ENCODE results near the gene IGF1. TPM values are rescaled to one million over a fixed set of nuclear protein-coding genes. Genes with fewer than 3 reads are reported as not detected.

IGF1 gene
- total RNA-seq, 1 experiment from 2014 or later = not detected

- intact Hi-C loops (cut with micrococcal nuclease; ENCODE audit: unreplicated experiment) = no loop called here
- no peak overlapping the region for H3K4me3 Mint-ChIP-seq (ENCODE audit: low read depth, unreplicated experiment)
- peaks cover 5% of the 10 kb centered on the region for H3K9me3 Mint-ChIP-seq (ENCODE audit: low read depth, unreplicated experiment)
- no peak for TF ChIP-seq CTCF (IDR thresholded peaks at IDR 0.05; ENCODE audit: unreplicated experiment)
- CTCF ChIA-PET = no interaction called here
- no TSS peak for BruUV-seq (replicated peaks)
- no peak for DNase-seq
- no peaks in the 10 kb centered on the region for H3K27me3 Mint-ChIP-seq (ENCODE audit: unreplicated experiment)
- no peak overlapping the region for H3K27ac Mint-ChIP-seq (ENCODE audit: unreplicated experiment)
- H3K4me1 Mint-ChIP-seq (ENCODE audit: low read depth, unreplicated experiment) = no peaks in the 10 kb centered on the region
- H3K36me3 Mint-ChIP-seq (ENCODE audit: insufficient read depth, unreplicated experiment) = no peaks in the 10 kb centered on the region
These were observed 42.9 kb downstream of the IGF1 start for GRCh38 chr12:102437511-102437910.

GRCh38 chr12:102436867-102437266 lies 43.5 kb downstream of the IGF1 start:
- no peaks in the 10 kb centered on the region for H3K27me3 Mint-ChIP-seq (ENCODE audit: unreplicated experiment)
- H3K36me3 Mint-ChIP-seq (ENCODE audit: insufficient read depth, unreplicated experiment) = no peaks in the 10 kb centered on the region
- no peak for TF ChIP-seq CTCF (IDR thresholded peaks at IDR 0.05; ENCODE audit: unreplicated experiment)
- H3K4me1 Mint-ChIP-seq (ENCODE audit: low read depth, unreplicated experiment) = no peaks in the 10 kb centered on the region
- H3K4me3 Mint-ChIP-seq (ENCODE audit: low read depth, unreplicated experiment) = no peak overlapping the region
- no peak overlapping the region for H3K27ac Mint-ChIP-seq (ENCODE audit: unreplicated experiment)
- CTCF ChIA-PET = interaction anchor here (0.5 kb wide), 1 partner anchor 1207 kb away, joined by 3 read pairs; no protein-coding TSS in a partner anchor
- intact Hi-C loops (cut with micrococcal nuclease; ENCODE audit: unreplicated experiment) = no loop called here
- no TSS peak for BruUV-seq (replicated peaks)
- H3K9me3 Mint-ChIP-seq (ENCODE audit: low read depth, unreplicated experiment) = peaks cover 4% of the 10 kb centered on the region
- DNase-seq = no peak

GRCh38 chr12:102435827-102436436 lies 44.4 kb downstream of the IGF1 start:
- intact Hi-C loops (cut with micrococcal nuclease; ENCODE audit: unreplicated experiment) = no loop called here
- no TSS peak for BruUV-seq (replicated peaks)
- no peaks in the 10 kb centered on the region for H3K27me3 Mint-ChIP-seq (ENCODE audit: unreplicated experiment)
- no peaks in the 10 kb centered on the region for H3K4me1 Mint-ChIP-seq (ENCODE audit: low read depth, unreplicated experiment)
- no peaks in the 10 kb centered on the region for H3K36me3 Mint-ChIP-seq (ENCODE audit: insufficient read depth, unreplicated experiment)
- CTCF ChIA-PET = no interaction called here
- no peak for TF ChIP-seq CTCF (IDR thresholded peaks at IDR 0.05; ENCODE audit: unreplicated experiment)
- peaks cover 4% of the 10 kb centered on the region for H3K9me3 Mint-ChIP-seq (ENCODE audit: low read depth, unreplicated experiment)
- H3K4me3 Mint-ChIP-seq (ENCODE audit: low read depth, unreplicated experiment) = no peak overlapping the region
- no peak overlapping the region for H3K27ac Mint-ChIP-seq (ENCODE audit: unreplicated experiment)
- no peak for DNase-seq

- H3K4me1 Mint-ChIP-seq (ENCODE audit: low read depth, unreplicated experiment) = no peaks in the 10 kb centered on the region
- DNase-seq = no peak
- H3K4me3 Mint-ChIP-seq (ENCODE audit: low read depth, unreplicated experiment) = no peak overlapping the region
- intact Hi-C loops (cut with micrococcal nuclease; ENCODE audit: unreplicated experiment) = no loop called here
- BruUV-seq (replicated peaks) = no TSS peak
- no peak for TF ChIP-seq CTCF (IDR thresholded peaks at IDR 0.05; ENCODE audit: unreplicated experiment)
- peaks cover 6% of the 10 kb centered on the region for H3K9me3 Mint-ChIP-seq (ENCODE audit: low read depth, unreplicated experiment)
- H3K27me3 Mint-ChIP-seq (ENCODE audit: unreplicated experiment) = no peaks in the 10 kb centered on the region
- H3K36me3 Mint-ChIP-seq (ENCODE audit: insufficient read depth, unreplicated experiment) = no peaks in the 10 kb centered on the region
- H3K27ac Mint-ChIP-seq (ENCODE audit: unreplicated experiment) = no peak overlapping the region
- CTCF ChIA-PET = no interaction called here
These were observed 47.1 kb downstream of the IGF1 start for GRCh38 chr12:102433304-102433703.
